GM18498 (cell line): ENCODE results near the gene PDE10A.
"Not testable (repeated sequence)": the region's sequence is repeated elsewhere in the genome, so short reads cannot be mapped to it uniquely, and the experiment has no call there.

ENCODE experiments used
- ATAC-seq: cut with Tn5 transposase; IDR thresholded peaks from one replicate; pipeline ENCODE4 v1.9.1; 2021; ENCODE audit warnings: mild to moderate bottlenecking, moderate library complexity; ENCODE audit not compliant: unreplicated experiment

PDE10A gene

GRCh38 chr6:165486183-165487137 lies 176.6 kb downstream of the PDE10A start:
- ATAC-seq, result no peak

GRCh38 chr6:165484178-165484889 lies 178.7 kb downstream of the PDE10A start:
- ATAC-seq, result no peak

DNA sequence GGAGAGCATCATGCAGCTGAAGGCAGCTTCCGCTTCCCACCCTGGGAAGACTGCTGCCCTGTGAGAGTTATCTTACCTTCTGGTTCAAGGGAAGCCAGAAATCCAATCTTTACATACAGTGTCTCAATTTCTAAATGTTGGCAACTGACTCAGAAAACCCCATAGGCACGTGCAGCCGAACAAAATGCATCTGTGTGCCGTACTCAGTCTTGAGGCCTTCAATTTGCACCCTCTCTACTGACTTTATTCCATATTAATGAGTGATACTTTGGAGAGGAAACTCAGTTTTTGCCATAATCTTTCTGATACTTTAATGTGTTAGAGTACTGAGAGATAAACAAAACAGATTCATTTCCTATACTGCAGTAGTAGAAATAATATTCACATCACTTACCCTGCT lies 181.1 kb downstream of the PDE10A start:
- ATAC-seq, result no peak

DNA sequence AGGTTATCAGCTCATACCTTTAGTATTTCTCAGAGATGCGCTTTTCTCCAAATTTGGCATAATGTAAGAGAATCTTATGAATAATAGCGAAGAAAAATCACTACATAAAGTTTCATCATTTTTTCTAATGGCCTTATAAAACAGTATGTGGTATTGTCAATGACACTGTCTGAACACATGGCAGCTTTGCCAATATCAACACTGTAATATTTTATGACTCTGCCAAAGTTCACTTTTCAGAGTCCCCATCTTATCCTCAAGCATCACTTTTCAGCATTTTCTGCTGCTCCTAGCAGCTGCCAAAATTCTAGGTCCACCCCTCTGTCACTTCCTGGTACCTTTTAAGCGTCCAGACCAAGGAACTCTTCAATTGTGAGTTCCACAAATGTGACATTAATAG lies 182.1 kb downstream of the PDE10A start:
- ATAC-seq, result no peak

DNA sequence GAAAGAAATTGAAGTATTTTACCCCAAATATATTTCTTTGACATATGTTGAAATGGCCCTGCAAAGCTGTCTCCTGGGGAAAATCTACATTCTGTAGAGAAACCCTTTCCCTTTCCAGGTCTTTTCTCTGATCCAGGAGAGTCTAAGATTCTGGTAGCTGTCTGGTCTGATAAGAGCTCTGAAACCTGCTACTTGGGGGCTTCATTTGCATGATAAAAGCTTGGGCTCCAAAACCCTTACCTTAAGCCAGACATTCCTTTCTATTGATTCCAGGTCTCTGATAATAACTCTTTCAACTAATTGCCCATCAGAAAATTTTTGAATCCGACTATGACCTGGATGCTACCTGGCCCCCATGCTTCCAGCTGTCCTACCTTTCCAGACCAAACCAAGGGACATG lies 184.5 kb downstream of the PDE10A start:
- no peak for ATAC-seq

DNA sequence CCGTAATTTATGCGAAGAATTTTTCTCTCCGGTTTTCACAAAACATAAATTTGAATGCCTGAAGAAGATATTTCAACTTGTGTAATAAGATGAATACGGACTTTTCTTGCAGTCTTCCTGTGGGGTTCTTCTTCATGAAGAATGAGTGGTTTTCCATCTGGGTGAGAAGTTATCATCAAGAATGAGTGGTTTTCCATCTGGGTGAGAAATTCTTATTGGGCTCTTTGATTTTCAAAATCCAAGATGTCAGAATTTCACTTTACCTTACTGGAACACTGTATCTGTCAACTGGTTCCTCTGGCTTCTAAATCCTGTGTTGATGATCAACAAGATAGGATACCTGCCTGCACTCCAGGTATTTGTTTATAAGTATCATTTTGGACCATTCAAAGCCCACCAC lies 193.6 kb downstream of the PDE10A start:
- no peak for ATAC-seq

GRCh38 chr6:165468340-165469235 lies 194.5 kb downstream of the PDE10A start:
- no peak for ATAC-seq

- not testable (repeated sequence) for ATAC-seq
These were observed 199.5 kb downstream of the PDE10A start for GRCh38 chr6:165463499-165463898.

- ATAC-seq, result not testable (repeated sequence)
These were observed 203.3 kb downstream of the PDE10A start for GRCh38 chr6:165459605-165460301.

GRCh38 chr6:165458134-165458533 lies 204.9 kb downstream of the PDE10A start:
- ATAC-seq, result no peak

DNA sequence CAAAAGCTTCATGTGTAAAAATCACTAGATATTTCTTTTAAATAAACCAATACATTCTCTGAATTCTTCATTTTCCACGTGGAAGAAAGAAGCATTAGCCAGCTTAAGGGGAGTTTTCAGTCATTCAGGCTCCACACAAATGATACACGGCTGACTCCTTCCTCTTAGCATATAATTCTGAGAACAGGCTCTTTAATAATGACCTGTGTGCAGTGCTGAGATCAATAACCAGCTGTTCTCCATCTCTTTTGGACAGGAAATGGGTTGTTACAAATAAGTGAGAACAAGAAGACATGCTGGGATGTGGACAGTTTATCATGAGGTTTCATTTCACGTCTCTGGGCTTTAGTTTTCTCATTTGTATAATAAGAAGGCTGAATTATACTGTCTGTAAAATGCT lies 206.8 kb downstream of the PDE10A start:
- ATAC-seq, result no peak

- ATAC-seq, result no peak
These were observed 207.6 kb downstream of the PDE10A start for GRCh38 chr6:165455488-165455887.

GRCh38 chr6:165453395-165453794 lies 209.6 kb downstream of the PDE10A start:
- no peak for ATAC-seq

- ATAC-seq, result no peak
These were observed 211.2 kb downstream of the PDE10A start for GRCh38 chr6:165451838-165452237.

- ATAC-seq, result no peak
These were observed 214.8 kb downstream of the PDE10A start for GRCh38 chr6:165448210-165448609.

GRCh38 chr6:165447141-165447540 lies 215.9 kb downstream of the PDE10A start:
- ATAC-seq, result no peak

- ATAC-seq, result no peak
These were observed 216.7 kb downstream of the PDE10A start for GRCh38 chr6:165446331-165446730.

DNA sequence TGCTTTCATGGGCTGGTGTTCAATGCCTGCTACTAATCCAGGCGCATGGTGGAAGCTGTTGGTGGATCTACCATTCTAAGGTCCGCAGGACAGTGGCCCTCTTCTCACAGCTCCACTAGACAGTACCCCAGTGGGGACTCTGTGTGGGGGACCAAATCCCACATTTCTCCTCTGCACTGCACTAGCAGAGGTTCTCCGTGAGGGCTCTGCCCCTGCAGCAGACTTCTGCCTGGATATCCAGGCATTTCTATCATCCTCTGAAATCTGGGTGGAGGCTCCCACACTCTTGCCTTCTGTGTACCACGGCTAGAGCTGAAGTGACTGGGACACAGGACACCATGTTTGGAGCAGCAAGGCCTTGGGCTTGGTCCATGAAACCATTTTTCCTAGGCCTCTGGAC lies 219.6 kb downstream of the PDE10A start:
- no peak for ATAC-seq

DNA sequence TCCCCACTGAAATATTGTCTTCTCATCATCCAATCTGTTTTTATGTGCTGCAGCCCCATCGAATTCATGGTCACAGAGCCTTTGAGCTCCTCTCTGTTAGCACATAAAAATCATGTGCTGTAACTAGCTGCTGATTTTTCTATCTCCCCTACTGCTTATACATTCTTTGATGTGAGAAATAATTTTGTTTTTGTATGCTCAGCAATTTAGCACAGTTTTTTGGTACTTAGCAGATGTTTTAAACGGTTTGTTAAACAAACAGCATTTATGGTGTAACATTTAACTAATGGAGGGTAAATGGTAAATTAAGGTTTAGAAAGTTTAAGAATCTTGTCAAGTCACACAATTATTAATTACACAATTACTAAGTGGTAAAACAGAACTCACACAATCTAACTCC lies 221.9 kb downstream of the PDE10A start:
- no peak for ATAC-seq

GRCh38 chr6:165439928-165440554 lies 223.0 kb downstream of the PDE10A start:
- ATAC-seq, result no peak
